ENCODE data around the gene LRRC36.

- TF ChIP-seq ZBTB21 (tag by site-specific recombination; IDR thresholded peaks at IDR 0.05) (no peak), ZNF239 (tag by site-specific recombination; IDR thresholded peaks at IDR 0.05) (no peak), GFI1B (tag by site-specific recombination; IDR thresholded peaks at IDR 0.05) (no peak), ZNF311 (tag by site-specific recombination; IDR thresholded peaks at IDR 0.05; ENCODE audit: borderline replicate concordance) (no peak), HOXA7 (CRISPR knock-in tag; IDR thresholded peaks at IDR 0.05; ENCODE audit: borderline replicate concordance) (no peak)
- TF ChIP-seq, protein P1, sequence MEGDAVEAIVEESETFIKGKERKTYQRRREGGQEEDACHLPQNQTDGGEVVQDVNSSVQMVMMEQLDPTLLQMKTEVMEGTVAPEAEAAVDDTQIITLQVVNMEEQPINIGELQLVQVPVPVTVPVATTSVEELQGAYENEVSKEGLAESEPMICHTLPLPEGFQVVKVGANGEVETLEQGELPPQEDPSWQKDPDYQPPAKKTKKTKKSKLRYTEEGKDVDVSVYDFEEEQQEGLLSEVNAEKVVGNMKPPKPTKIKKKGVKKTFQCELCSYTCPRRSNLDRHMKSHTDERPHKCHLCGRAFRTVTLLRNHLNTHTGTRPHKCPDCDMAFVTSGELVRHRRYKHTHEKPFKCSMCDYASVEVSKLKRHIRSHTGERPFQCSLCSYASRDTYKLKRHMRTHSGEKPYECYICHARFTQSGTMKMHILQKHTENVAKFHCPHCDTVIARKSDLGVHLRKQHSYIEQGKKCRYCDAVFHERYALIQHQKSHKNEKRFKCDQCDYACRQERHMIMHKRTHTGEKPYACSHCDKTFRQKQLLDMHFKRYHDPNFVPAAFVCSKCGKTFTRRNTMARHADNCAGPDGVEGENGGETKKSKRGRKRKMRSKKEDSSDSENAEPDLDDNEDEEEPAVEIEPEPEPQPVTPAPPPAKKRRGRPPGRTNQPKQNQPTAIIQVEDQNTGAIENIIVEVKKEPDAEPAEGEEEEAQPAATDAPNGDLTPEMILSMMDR (tag by site-specific recombination; IDR thresholded peaks at IDR 0.05): no peak
Measured at GRCh38 chr16:67317853-67318252, 8.8 kb upstream of the LRRC36 start.
